Skin epidermis (tissue), 12 donors: ENCODE measurements around the gene DAPK1.
"Not testable (repeated sequence)": the region's sequence is repeated elsewhere in the genome, so short reads cannot be mapped to it uniquely, and the experiment has no call there.

ENCODE experiments used
- H3K27ac ChIP-seq, 21 experiments: fragments of 200-600 bp; sonication (generic) in 11 of 21; one replicate each; pipeline ENCODE4 v1.5.0; 2020; ENCODE audit warnings: mild to moderate bottlenecking in 3 of 21, inconsistent platforms in 2 of 21, moderate library complexity in 2 of 21
- H3K4me3 ChIP-seq, 7 experiments: fragments of 200-600 bp; sonication (generic) in 2 of 7; one replicate each; pipeline ENCODE4 v1.5.0; 2020; ENCODE audit warnings: inconsistent platforms in 2 of 7, mild to moderate bottlenecking in 2 of 7, moderate library complexity in 1 of 7

DAPK1 gene

GRCh38 chr9:87497080-87497603 is 525 bp upstream of the DAPK1 start:
- peak overlapping the region in 17 of 21 experiments; percentile 2 to 92 (median 82) for H3K27ac ChIP-seq

DNA sequence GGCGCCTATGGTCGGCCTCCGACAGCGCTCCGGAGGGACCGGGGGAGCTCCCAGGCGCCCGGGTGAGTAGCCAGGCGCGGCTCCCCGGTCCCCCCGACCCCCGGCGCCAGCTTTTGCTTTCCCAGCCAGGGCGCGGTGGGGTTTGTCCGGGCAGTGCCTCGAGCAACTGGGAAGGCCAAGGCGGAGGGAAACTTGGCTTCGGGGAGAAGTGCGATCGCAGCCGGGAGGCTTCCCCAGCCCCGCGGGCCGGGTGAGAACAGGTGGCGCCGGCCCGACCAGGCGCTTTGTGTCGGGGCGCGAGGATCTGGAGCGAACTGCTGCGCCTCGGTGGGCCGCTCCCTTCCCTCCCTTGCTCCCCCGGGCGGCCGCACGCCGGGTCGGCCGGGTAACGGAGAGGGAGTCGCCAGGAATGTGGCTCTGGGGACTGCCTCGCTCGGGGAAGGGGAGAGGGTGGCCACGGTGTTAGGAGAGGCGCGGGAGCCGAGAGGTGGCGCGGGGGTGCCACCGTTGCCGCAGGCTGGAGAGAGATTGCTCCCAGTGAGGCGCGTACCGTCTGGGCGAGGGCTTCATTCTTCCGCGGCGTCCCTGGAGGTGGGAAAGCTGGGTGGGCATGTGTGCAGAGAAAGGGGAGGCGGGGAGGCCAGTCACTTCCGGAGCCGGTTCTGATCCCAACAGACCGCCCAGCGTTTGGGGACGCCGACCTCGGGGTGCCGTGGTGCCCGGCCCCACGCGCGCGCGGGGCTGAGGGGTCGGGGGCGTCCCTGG is 561 bp downstream of the DAPK1 start:
- Histone ChIP-seq H3K27ac (peak overlapping the region; percentile 2 to 92 (median 78)), H3K4me3 (peak overlapping the region; percentile 42 to 68 (median 56))

More at GRCh38 chr9:87497080-87497603, 525 bp upstream of the DAPK1 start:
- H3K4me3 ChIP-seq, result peak overlapping the region; percentile 42 to 68 (median 56)

DNA sequence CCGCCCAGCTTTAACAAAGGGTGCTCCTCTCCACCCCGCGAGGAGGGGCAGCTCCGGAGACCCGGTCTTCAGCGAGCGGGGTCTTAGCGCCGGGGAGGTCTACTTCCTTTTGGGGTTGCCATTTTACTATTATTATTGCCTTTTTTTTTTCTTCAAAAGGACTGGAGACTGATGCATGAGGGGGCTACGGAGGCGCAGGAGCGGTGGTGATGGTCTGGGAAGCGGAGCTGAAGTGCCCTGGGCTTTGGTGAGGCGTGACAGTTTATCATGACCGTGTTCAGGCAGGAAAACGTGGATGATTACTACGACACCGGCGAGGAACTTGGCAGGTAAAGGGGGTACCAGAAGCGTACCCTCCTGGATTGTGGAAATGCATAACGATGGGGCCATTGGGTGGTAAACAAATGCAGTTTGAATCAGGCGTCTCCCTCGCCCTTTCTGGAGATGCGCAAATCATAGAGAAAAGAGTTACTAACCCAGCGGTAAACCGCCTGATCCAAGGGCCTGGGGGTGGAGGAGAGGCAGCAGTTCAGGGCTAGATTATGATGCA is 1.2 kb downstream of the DAPK1 start:
- Histone ChIP-seq H3K27ac (peak overlapping the region in 20 of 21 experiments; percentile 2 to 92 (median 78)), H3K4me3 (peak overlapping the region; percentile 42 to 68 (median 56))

GRCh38 chr9:87499424-87500017 is 1.9 kb downstream of the DAPK1 start:
- peak overlapping the region; percentile 42 to 68 (median 56) for H3K4me3 ChIP-seq
- peak overlapping the region in 10 of 21 experiments; percentile 30 to 92 (median 82) for H3K27ac ChIP-seq

GRCh38 chr9:87500491-87501270 is 3.0 kb downstream of the DAPK1 start:
- Histone ChIP-seq H3K4me3 (peak overlapping the region in 1 of 7 experiments; percentile 1), H3K27ac (no peak overlapping the region)

DNA sequence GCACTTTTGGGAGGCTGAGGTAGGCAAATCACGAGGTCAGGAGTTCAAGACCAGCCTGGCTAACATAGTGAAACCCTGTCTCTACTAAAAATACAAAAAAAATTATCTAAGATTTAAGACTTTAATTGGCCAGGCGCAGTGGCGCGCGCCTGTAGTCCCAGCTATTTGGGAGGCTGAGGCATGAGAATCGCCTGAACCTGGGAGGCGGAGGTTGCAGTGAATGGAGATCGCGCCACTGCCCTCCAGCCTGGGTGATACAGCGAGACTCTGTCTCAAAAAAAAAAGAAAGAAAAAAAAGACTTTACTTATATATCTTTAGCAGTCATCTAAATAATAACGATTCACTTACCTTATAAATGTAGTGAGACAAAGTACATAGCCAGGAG is 3.6 kb downstream of the DAPK1 start:
- not testable (repeated sequence) for H3K4me3 ChIP-seq, H3K27ac ChIP-seq

DNA sequence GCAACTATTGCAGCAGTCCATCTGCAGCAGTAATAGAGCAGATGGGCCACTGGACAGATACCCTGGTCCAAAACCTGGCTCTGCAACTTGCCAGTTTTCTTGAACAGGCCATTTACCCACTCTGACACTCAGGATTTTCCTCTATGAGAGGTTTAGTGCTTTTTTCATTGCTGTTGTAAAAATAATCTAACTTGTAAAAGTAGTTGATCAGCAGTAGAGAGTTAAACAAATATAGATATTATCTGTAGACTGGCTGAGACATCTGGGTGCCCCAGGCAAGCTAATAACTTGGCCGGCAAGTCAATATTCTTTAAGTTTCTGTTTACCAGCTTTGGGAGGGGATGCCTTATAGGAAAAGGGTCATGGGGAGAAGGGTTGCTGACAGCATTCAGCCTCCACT is 4.1 kb downstream of the DAPK1 start:
- no peak overlapping the region for H3K4me3 ChIP-seq

DNA sequence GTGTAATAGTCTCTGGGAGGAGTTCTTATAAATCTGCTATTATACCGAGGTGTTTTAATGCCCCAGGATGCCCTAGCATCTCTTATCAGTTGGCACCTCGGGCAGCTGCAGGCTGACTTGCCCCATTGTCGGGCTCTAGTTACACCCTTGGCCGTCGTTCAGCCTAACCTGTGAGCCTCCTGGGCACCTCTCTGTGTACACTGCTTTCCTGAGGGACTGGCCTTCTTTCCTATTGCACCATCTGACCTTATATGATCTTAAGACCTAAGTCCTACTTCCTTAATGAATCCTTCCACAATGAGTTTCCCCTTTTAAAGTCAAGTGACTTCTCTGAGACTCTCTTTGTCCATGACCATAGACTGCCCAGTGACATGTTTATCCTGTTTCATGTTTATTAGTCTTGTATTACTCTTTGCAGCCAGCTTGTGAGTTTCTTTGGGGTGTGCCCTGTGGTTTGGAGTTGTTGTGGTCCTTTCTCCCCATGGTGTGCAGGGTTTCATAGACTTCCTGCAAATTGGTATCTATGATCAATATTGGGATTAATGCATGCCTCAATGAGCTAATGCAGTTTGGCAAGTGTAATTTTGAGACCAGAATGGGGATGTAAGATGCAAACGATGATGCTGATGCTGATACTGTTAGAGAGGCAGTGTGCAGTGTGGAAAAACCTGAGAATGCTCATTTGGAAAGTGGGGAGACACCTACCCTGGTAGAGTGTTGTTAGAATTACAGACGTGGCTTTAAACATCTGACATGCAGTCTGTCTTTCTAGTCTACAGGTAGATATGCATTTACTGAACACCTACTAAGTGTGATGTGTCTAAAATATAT is 4.9 kb downstream of the DAPK1 start:
- Histone ChIP-seq H3K27ac (peak overlapping the region in 3 of 21 experiments; percentile 5 to 31 (median 11)), H3K4me3 (no peak overlapping the region)

More for the DNA sequence above, 4.1 kb downstream of the DAPK1 start:
- H3K27ac ChIP-seq, result peak overlapping the region in 3 of 21 experiments; percentile 5 to 31 (median 11)

DNA sequence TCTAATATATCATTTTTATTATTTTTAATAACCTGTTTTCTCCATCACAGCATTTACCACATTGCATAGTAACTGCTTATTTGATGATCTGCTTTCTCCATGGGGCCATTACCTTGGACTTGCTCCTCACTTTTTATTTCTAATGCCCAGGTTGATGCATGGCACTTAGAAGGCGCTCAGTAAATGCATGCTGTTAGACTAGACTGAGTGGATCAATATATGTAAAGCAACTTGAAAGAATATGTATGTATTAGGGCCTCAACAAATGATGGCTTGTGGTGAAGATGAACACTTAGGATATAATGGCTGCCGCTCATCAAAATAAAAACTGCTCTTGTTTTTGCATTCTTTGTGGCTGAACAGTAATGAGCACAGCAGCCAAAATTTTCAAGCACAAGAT is 5.8 kb downstream of the DAPK1 start:
- H3K27ac ChIP-seq, result no peak overlapping the region
- no peak overlapping the region for H3K4me3 ChIP-seq

- no peak overlapping the region for H3K4me3 ChIP-seq
- no peak overlapping the region for H3K27ac ChIP-seq
Observed at GRCh38 chr9:87503927-87504326, 6.3 kb downstream of the DAPK1 start.

GRCh38 chr9:87504938-87505337 is 7.3 kb downstream of the DAPK1 start:
- Histone ChIP-seq H3K4me3 (no peak overlapping the region), H3K27ac (no peak overlapping the region)

GRCh38 chr9:87505869-87506678 is 8.4 kb downstream of the DAPK1 start:
- Histone ChIP-seq H3K27ac (no peak overlapping the region), H3K4me3 (no peak overlapping the region)

- no peak overlapping the region for H3K4me3 ChIP-seq
- no peak overlapping the region for H3K27ac ChIP-seq
Observed at GRCh38 chr9:87507576-87507975, 9.9 kb downstream of the DAPK1 start.

- H3K27ac ChIP-seq, result no peak overlapping the region
Observed at GRCh38 chr9:87510252-87510683, 12.6 kb downstream of the DAPK1 start.

GRCh38 chr9:87512311-87512710 is 14.6 kb downstream of the DAPK1 start:
- Histone ChIP-seq H3K4me3 (no peak overlapping the region), H3K27ac (no peak overlapping the region)

More at GRCh38 chr9:87510252-87510683, 12.6 kb downstream of the DAPK1 start:
- H3K4me3 ChIP-seq, result no peak overlapping the region

- Histone ChIP-seq H3K4me3 (no peak overlapping the region), H3K27ac (no peak overlapping the region)
Observed at GRCh38 chr9:87513161-87513560, 15.5 kb downstream of the DAPK1 start.

DNA sequence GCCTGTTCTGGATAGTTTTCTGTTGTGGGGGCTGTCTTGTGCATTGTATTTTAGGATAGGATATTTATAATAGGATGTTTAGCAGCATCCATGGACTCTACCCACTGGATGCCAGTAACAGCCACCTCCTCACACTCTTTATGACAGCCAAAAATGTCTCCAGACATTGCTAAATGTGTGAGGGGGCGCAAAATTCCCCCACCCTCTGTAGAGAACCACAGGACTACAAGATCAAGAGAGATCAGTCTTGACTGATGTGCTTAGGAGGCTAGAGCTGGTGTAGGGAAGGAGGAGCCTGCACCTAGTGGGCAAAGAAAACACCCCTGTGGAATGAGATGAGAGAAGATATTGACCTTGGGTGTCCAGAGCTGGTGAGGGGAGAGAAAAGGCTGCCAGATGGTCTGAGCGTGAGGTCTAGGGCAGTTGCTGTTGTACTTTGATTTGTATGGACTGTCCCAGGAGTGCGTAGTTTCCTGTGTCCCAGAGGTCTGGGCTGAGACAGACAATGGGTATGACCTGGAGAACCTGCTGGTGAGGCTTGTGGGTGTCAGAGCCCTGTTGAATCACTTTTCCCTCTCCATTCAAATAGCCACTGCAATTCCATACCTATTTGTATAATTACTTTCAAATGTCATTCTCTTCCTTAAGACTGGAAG is 16.3 kb downstream of the DAPK1 start:
- Histone ChIP-seq H3K4me3 (no peak overlapping the region), H3K27ac (no peak overlapping the region)

DNA sequence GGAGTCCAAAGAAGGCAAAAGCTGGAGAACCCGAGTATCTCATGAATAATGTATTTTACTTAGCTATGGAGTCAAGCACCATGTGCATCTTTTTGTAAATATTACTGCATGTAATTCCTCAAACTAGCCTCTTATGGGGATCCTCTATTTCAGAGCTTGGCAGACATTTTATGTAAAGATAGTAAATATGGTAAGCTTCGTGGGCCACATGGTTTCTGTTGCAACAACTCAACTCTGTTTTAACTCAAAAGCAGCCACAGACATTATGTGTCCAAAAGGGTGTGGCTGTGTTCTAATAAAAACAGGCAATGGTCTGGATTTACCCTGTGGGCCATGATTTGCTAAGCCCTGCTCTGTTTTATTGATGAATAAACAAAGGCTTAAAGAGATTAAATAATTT is 17.3 kb downstream of the DAPK1 start:
- Histone ChIP-seq H3K27ac (peak overlapping the region in 6 of 21 experiments; percentile 18 to 54 (median 42)), H3K4me3 (no peak overlapping the region)
